CD4-positive, alpha-beta memory T cell (primary cell): ENCODE measurements around the gene ZBTB3. TPM values are rescaled to one million over a fixed set of nuclear protein-coding genes. Genes with fewer than 3 reads are reported as not detected.

ENCODE experiments used
- CTCF ChIA-PET: fragments of 350-600 bp; sonication (Branson Sonifier 250); formaldehyde crosslinking; loops from one replicate; lab custom pipeline; 2021; ENCODE audit warnings: inconsistent platforms; ENCODE audit not compliant: partially characterized antibody; lab: Charles Lee
- POLR2A ChIA-PET: fragments of 350-600 bp; sonication (Branson Sonifier 250); formaldehyde crosslinking; loops from one replicate; lab custom pipeline; 2021; ENCODE audit not compliant: partially characterized antibody; lab: Charles Lee
- DNase-seq, 5 donors: peaks; one replicate each; pipeline versions ENCODE4 v3.0.0 to v3.0.0-alpha.2; 2020 to 2022; ENCODE audit warnings: mixed read lengths in 1 of 5
- H3K27ac ChIP-seq: one replicate; pipeline ENCODE4 v1.7.0; 2013; ENCODE audit warnings: low read depth, low read length
- H3K27me3 ChIP-seq: 2 replicates; pipeline ENCODE4 v1.7.0; 2013; ENCODE audit warnings: mild to moderate bottlenecking, low read length, moderate library complexity; ENCODE audit not compliant: insufficient read depth
- H3K36me3 ChIP-seq: 2 replicates; pipeline ENCODE4 v1.7.0; 2013; ENCODE audit warnings: mild to moderate bottlenecking, low read length, moderate library complexity; ENCODE audit not compliant: insufficient read depth
- H3K4me1 ChIP-seq: 2 replicates; pipeline ENCODE4 v1.7.0; 2013; ENCODE audit warnings: mild to moderate bottlenecking, low read length, moderate library complexity; ENCODE audit not compliant: insufficient read depth
- H3K4me3 ChIP-seq, 2 donors: one replicate each; pipeline ENCODE4 v1.7.0; 2013; ENCODE audit warnings: low read length in 2 of 2, mild to moderate bottlenecking in 1 of 2
- H3K9me3 ChIP-seq, 2 donors: one replicate each; pipeline ENCODE4 v1.7.0; 2013; ENCODE audit warnings: low read length in 2 of 2, control low read depth in 1 of 2; ENCODE audit not compliant: control insufficient read depth in 1 of 2
- H3K27ac Mint-ChIP-seq, 7 donors: one replicate each; pipeline ENCODE4 v1.8.0; 2020 to 2021; ENCODE audit warnings: mixed read lengths in 7 of 7, mild to moderate bottlenecking in 6 of 7, inconsistent platforms in 3 of 7, moderate library complexity in 3 of 7
- H3K27me3 Mint-ChIP-seq, 2 donors: one replicate each; pipeline ENCODE4 v1.8.0; 2020 to 2021; ENCODE audit warnings: mixed read lengths in 2 of 2
- H3K36me3 Mint-ChIP-seq, 2 donors: one replicate each; pipeline ENCODE4 v1.8.0; 2020 to 2021; ENCODE audit warnings: mixed read lengths in 2 of 2, inconsistent platforms in 1 of 2, mild to moderate bottlenecking in 1 of 2
- H3K4me1 Mint-ChIP-seq, 4 donors: one replicate each; pipeline ENCODE4 v1.8.0; 2020 to 2021; ENCODE audit warnings: mixed read lengths in 4 of 4, mild to moderate bottlenecking in 1 of 4
- H3K4me3 Mint-ChIP-seq, 8 donors: one replicate each; pipeline ENCODE4 v1.8.0; 2020 to 2021; ENCODE audit warnings: mixed read lengths in 8 of 8, mild to moderate bottlenecking in 7 of 8, moderate library complexity in 6 of 8, inconsistent platforms in 3 of 8
- H3K9me3 Mint-ChIP-seq, 8 donors: one replicate each; pipeline ENCODE4 v1.8.0; 2020 to 2021; ENCODE audit warnings: mixed read lengths in 8 of 8, mild to moderate bottlenecking in 5 of 8, inconsistent platforms in 3 of 8, moderate library complexity in 1 of 8
- intact Hi-C: fragments of 100-400 bp; cut with micrococcal nuclease; formaldehyde crosslinking; loops from one replicate; pipeline ENCODE4 v1.15.1; 2023
- polyA plus RNA-seq, 2 donors: library from polyadenylated mRNA; unstranded; fragments of 300-500 nt; fragmentation: Illumina TruSeq; gene quantifications; one replicate each; pipeline ENCODE4 v1.2.3, GENCODE V29; 2021
- total RNA-seq, 2 experiments: library from RNA; stranded (reverse); gene quantifications; one replicate each; pipeline ENCODE4 v1.2.3, GENCODE V29; 2021

Gene ZBTB3
- total and polyA plus RNA-seq, 4 experiments from 2014 or later: 6.0 to 27.9 (median 17.9) TPM

- Histone ChIP-seq H3K27me3 (no peaks in the 10 kb centered on the region), H3K4me3 (peak within 1 kb of the TSS; percentile 66 to 81)
Observed at GRCh38 chr11:62791501-62792201, 37.7 kb upstream of the ZBTB3 start, which contains the start of gene TMEM223. TMEM223 (minus strand) TSS chr11:62792006; CDS start chr11:62791994, 12 bp downstream.

DNA sequence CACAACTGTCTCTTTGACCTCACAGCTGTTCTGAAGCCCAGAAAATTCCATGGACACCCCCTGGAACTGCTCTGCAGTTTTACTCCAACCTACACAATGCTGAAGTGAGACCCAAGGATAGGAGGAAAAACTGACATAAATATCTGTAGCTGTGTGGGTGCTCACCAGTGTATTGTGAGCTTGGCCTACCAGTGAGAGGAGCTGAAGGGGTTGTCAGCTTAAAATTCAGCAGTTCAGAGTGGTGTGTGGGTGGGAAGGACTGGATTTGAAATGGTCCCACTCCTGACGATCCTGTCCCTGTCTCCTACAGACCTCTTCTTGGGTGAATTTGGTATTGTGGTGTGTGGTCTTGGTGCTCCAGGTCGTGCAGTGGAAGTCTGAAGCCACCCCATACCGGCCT lies 35.6 kb upstream of the ZBTB3 start:
- CTCF ChIA-PET: interaction anchor here (0.6 to 5.4 kb wide), 5 partner anchors 18 to 92 kb away, joined by 3 to 72 read pairs (median 3); partner anchors contain the start of genes SLC3A2, TAF6L and ZBTB3
- peak overlapping the region; percentile 84 for H3K27ac ChIP-seq
- peaks cover 55% of the 10 kb centered on the region for H3K4me1 ChIP-seq
- Mint-ChIP-seq H3K36me3 (peaks cover 19 to 59% of the 10 kb centered on the region in 2 donors), H3K4me3 (peak overlapping the region; percentile 53 to 95 (median 80)), H3K4me1 (peaks cover 36 to 74% (median 56%) of the 10 kb centered on the region in 4 donors), H3K27me3 (no peaks in the 10 kb centered on the region), H3K9me3 (peaks cover 0 to 1% (median 0%) of the 10 kb centered on the region in 8 donors), H3K27ac (peak overlapping the region; percentile 89 to 98 (median 96))
- no peak for DNase-seq
- H3K27me3 ChIP-seq: no peaks in the 10 kb centered on the region
- POLR2A ChIA-PET: interaction anchor here (1.0 to 25.8 kb wide), 12 partner anchors 14 to 236 kb away, joined by 3 to 801 read pairs (median 38); partner anchors contain the start of genes C11orf98, CSKMT, HNRNPUL2 and NXF1
- H3K9me3 ChIP-seq: no peaks in the 10 kb centered on the region
- intact Hi-C loops: no loop called here
- peaks cover 34% of the 10 kb centered on the region for H3K36me3 ChIP-seq
- H3K4me3 ChIP-seq: no peak overlapping the region

More at GRCh38 chr11:62791501-62792201, 37.7 kb upstream of the ZBTB3 start, which contains the start of gene TMEM223:
- POLR2A ChIA-PET: interaction anchor here (0.8 to 25.8 kb wide), 17 partner anchors 12 to 170 kb away, joined by 3 to 801 read pairs (median 7); partner anchors contain the start of genes B3GAT3, C11orf98, CSKMT and HNRNPUL2
- peak within 1 kb of the TSS; percentile 89 to 98 (median 95) for H3K27ac Mint-ChIP-seq
- DNase-seq: peak; percentile 86 to 92 (median 87)
- H3K36me3 Mint-ChIP-seq: peaks cover 35 to 74% of the 10 kb centered on the region in 2 donors
- H3K4me3 Mint-ChIP-seq: peak within 1 kb of the TSS; percentile 83 to 95 (median 88)
- CTCF ChIA-PET: no interaction called here
- H3K9me3 Mint-ChIP-seq: peaks cover 0 to 1% (median 0%) of the 10 kb centered on the region in 8 donors
- intact Hi-C loops: loop anchor here (1.0 kb wide), 2 partner anchors 14 to 64 kb away; partner anchors contain the start of gene NXF1
- H3K4me1 ChIP-seq: peaks cover 46% of the 10 kb centered on the region
- H3K27me3 Mint-ChIP-seq: no peaks in the 10 kb centered on the region
- peaks cover 31 to 73% (median 48%) of the 10 kb centered on the region in 4 donors for H3K4me1 Mint-ChIP-seq
- no peaks in the 10 kb centered on the region for H3K9me3 ChIP-seq
- peak within 1 kb of the TSS; percentile 84 for H3K27ac ChIP-seq
- H3K36me3 ChIP-seq: peaks cover 55% of the 10 kb centered on the region

- H3K4me1 Mint-ChIP-seq: peaks cover 34 to 68% (median 53%) of the 10 kb centered on the region in 4 donors
- peak overlapping the region; percentile 89 to 98 (median 97) for H3K27ac Mint-ChIP-seq
- CTCF ChIA-PET: interaction anchor here (1.0 to 5.4 kb wide), 6 partner anchors 12 to 74 kb away, joined by 3 to 105 read pairs (median 18); partner anchors contain the start of gene ZBTB3
- peak overlapping the region; percentile 52 to 96 (median 87) for H3K4me3 Mint-ChIP-seq
- Histone ChIP-seq H3K4me1 (peaks cover 55% of the 10 kb centered on the region), H3K36me3 (peaks cover 28% of the 10 kb centered on the region), H3K9me3 (no peaks in the 10 kb centered on the region), H3K27ac (no peak overlapping the region), H3K27me3 (no peaks in the 10 kb centered on the region), H3K4me3 (no peak overlapping the region)
- DNase-seq: no peak
- no peaks in the 10 kb centered on the region for H3K27me3 Mint-ChIP-seq
- POLR2A ChIA-PET: interaction anchor here (0.7 to 25.8 kb wide), 13 partner anchors 15 to 236 kb away, joined by 3 to 801 read pairs (median 25); partner anchors contain the start of genes GNG3, HNRNPUL2, NXF1 and SLC3A2
- H3K36me3 Mint-ChIP-seq: peaks cover 13 to 53% of the 10 kb centered on the region in 2 donors
- intact Hi-C loops: no loop called here
- peaks cover 0 to 1% (median 0%) of the 10 kb centered on the region in 8 donors for H3K9me3 Mint-ChIP-seq
Observed at GRCh38 chr11:62788991-62789390, 35.0 kb upstream of the ZBTB3 start.

DNA sequence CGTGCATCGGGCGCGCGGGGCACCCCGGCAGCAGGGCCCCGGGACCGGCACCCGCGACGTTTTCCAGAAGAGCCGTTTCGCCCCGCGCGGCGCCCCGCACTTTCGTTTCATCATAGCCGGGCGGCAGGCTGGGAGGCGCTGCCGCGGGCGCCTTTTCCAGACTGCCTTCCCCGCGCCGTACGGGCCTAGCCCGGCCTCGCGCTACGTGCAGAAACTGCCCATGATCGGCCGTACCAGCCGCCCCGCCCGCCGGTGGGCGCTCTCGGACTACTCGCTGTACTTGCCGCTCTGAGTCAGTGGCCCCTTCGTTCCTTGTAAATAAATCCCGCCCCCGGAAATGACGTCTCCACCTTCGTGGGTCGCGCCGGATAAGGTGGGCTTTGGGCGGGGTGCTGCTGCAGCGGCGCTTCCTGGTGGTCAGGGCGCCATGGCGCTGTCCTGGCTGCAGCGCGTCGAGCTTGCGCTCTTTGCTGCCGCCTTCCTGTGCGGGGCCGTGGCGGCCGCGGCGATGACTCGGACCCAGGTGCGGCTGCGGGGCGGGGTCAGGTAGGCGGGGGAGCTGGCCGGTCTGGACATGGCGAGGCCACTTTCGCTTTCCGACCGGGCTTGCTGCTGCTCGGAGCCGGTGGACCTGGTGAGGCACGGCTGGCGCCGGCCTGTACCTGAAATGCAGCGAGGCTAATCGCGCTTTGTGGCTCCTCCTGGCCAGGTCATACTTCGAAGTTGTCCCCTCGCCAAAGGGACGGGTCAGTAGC lies 33.2 kb upstream of the ZBTB3 start, which contains the start of gene TMEM179B:
Gene TMEM179B, plus strand, starts transcription at position 398 of the 755 bp plus-strand sequence. Its CDS starts 30 bp downstream, at position 428.
- peak; percentile 95 to 99 (median 96) for DNase-seq
- intact Hi-C loops: loop anchor here (1.0 to 2.0 kb wide), 8 partner anchors 18 to 94 kb away; partner anchors contain the start of genes NXF1, POLR2G, STX5 and TEX54
- Mint-ChIP-seq H3K36me3 (peaks cover 6 to 50% of the 10 kb centered on the region in 2 donors), H3K27ac (peak within 1 kb of the TSS; percentile 89 to 98 (median 97)), H3K4me1 (peaks cover 29 to 61% (median 47%) of the 10 kb centered on the region in 4 donors), H3K4me3 (peak within 1 kb of the TSS; percentile 93 to 97 (median 96)), H3K27me3 (no peaks in the 10 kb centered on the region), H3K9me3 (peaks cover 0 to 3% (median 0%) of the 10 kb centered on the region in 8 donors)
- no peaks in the 10 kb centered on the region for H3K27me3 ChIP-seq
- H3K9me3 ChIP-seq: no peaks in the 10 kb centered on the region
- H3K4me3 ChIP-seq: peak within 1 kb of the TSS; percentile 73 to 95
- peaks cover 17% of the 10 kb centered on the region for H3K36me3 ChIP-seq
- POLR2A ChIA-PET: interaction anchor here (0.6 to 25.8 kb wide), 32 partner anchors 9 to 385 kb away, joined by 3 to 801 read pairs (median 8); partner anchors contain the start of genes C11orf98, CSKMT, GANAB and GNG3
- CTCF ChIA-PET: interaction anchor here (0.6 to 5.4 kb wide), 38 partner anchors 9 to 195 kb away, joined by 3 to 105 read pairs (median 6); partner anchors contain the start of genes BSCL2, C11orf98, CSKMT and GNG3
- H3K27ac ChIP-seq: peak within 1 kb of the TSS; percentile 84
- peaks cover 45% of the 10 kb centered on the region for H3K4me1 ChIP-seq

- ChIA-PET CTCF (interaction anchor here (0.9 to 5.4 kb wide), 38 partner anchors 9 to 195 kb away, joined by 3 to 105 read pairs (median 6); partner anchors contain the start of genes BSCL2, C11orf98, CSKMT and GNG3), POLR2A (interaction anchor here (0.6 to 25.8 kb wide), 36 partner anchors 9 to 384 kb away, joined by 3 to 801 read pairs (median 6); partner anchors contain the start of genes B3GAT3, C11orf98, CSKMT and GANAB)
- H3K36me3 ChIP-seq: peaks cover 15% of the 10 kb centered on the region
- H3K27me3 ChIP-seq: no peaks in the 10 kb centered on the region
- no peaks in the 10 kb centered on the region for H3K27me3 Mint-ChIP-seq
- peak overlapping the region; percentile 84 for H3K27ac ChIP-seq
- intact Hi-C loops: loop anchor here (1.0 to 2.0 kb wide), 11 partner anchors 15 to 95 kb away; partner anchors contain the start of genes NXF1, POLR2G, STX5 and TAF6L
- peak; percentile 82 to 85 (median 83) for DNase-seq
- H3K4me1 ChIP-seq: peaks cover 43% of the 10 kb centered on the region
- peaks cover 28 to 54% (median 43%) of the 10 kb centered on the region in 4 donors for H3K4me1 Mint-ChIP-seq
- peaks cover 3 to 46% of the 10 kb centered on the region in 2 donors for H3K36me3 Mint-ChIP-seq
- no peaks in the 10 kb centered on the region for H3K9me3 ChIP-seq
- H3K9me3 Mint-ChIP-seq: peaks cover 0 to 3% (median 0%) of the 10 kb centered on the region in 8 donors
- peak overlapping the region; percentile 89 to 97 (median 96) for H3K27ac Mint-ChIP-seq
- peak overlapping the region; percentile 85 to 96 (median 88) for H3K4me3 Mint-ChIP-seq
- H3K4me3 ChIP-seq: peak overlapping the region; percentile 73 to 95
Observed at GRCh38 chr11:62786318-62787004, 32.5 kb upstream of the ZBTB3 start.
